HAP-1 (cell line): ENCODE data around the gene UGT1A6.
"Not testable (repeated sequence)": the region's sequence is repeated elsewhere in the genome, so short reads cannot be mapped to it uniquely, and the experiment has no call there.

Experiments used
- DNase-seq, 2 experiments: peaks; one replicate each; pipeline ENCODE4 v3.0.0-alpha.2; 2016 to 2020; ENCODE audit warnings: low spot score in 2 of 2
- H3K27me3 ChIP-seq: fragments of 250-450 bp; sonication (Bioruptor Pico); 2 replicates; pipeline ENCODE4 v1.5.1; 2020; ENCODE audit warnings: low read depth, mild to moderate bottlenecking, moderate library complexity
- H3K36me3 ChIP-seq: fragments of 250-450 bp; sonication (Bioruptor Pico); replicated peaks from 2 replicates; pipeline ENCODE4 v1.5.1; 2020; ENCODE audit warnings: mild to moderate bottlenecking
- H3K4me1 ChIP-seq: fragments of 250-450 bp; sonication (Bioruptor Pico); 2 replicates; pipeline ENCODE4 v1.5.1; 2020; ENCODE audit warnings: mild to moderate bottlenecking
- H3K4me3 ChIP-seq: fragments of 250-450 bp; sonication (Bioruptor Pico); 2 replicates; pipeline ENCODE4 v1.5.1; 2020; ENCODE audit warnings: mild to moderate bottlenecking, moderate library complexity
- H3K9me3 ChIP-seq: fragments of 250-450 bp; sonication (Bioruptor Pico); 2 replicates; pipeline ENCODE4 v1.5.1; 2020; ENCODE audit warnings: mild to moderate bottlenecking, moderate library complexity
- in situ Hi-C: fragments of 300-500 bp; cut with MboI; formaldehyde crosslinking; loops from 3 replicates; pipeline ENCODE4 v1.14.3; 2020; ENCODE audit warnings: low sequenced_read_pairs, inconsistent platforms, mixed read lengths

UGT1A6 gene

GRCh38 chr2:233712611-233713261, 20.0 kb downstream of the UGT1A6 start, which contains the start of gene UGT1A5:
Gene UGT1A5, plus strand, starts transcription at chr2:233712907. Its CDS starts 85 bp downstream, at chr2:233712992.
- no peak for DNase-seq
- in situ Hi-C loops = loop anchor here (10.0 kb wide), 1 partner anchor 228 kb away; no protein-coding TSS in a partner anchor
- H3K27me3 ChIP-seq = no peaks in the 10 kb centered on the region

GRCh38 chr2:233713262-233713615, 20.5 kb downstream of the UGT1A6 start:
- DNase-seq = no peak
- Histone ChIP-seq H3K9me3 (no peaks in the 10 kb centered on the region), H3K4me1 (peaks cover 20% of the 10 kb centered on the region), H3K36me3 (no peaks in the 10 kb centered on the region), H3K27me3 (no peaks in the 10 kb centered on the region), H3K4me3 (no peak overlapping the region)
- in situ Hi-C loops = loop anchor here (10.0 kb wide), 1 partner anchor 228 kb away; no protein-coding TSS in a partner anchor

More at GRCh38 chr2:233712611-233713261, 20.0 kb downstream of the UGT1A6 start, which contains the start of gene UGT1A5:
- Histone ChIP-seq H3K4me3 (no peak within 1 kb of the TSS), H3K4me1 (peaks cover 23% of the 10 kb centered on the region), H3K9me3 (no peaks in the 10 kb centered on the region), H3K36me3 (no peaks in the 10 kb centered on the region)

- Histone ChIP-seq H3K36me3 (no peaks in the 10 kb centered on the region), H3K27me3 (no peaks in the 10 kb centered on the region), H3K4me1 (peaks cover 17% of the 10 kb centered on the region), H3K4me3 (no peak overlapping the region), H3K9me3 (no peaks in the 10 kb centered on the region)
- no peak for DNase-seq
- in situ Hi-C loops = loop anchor here (10.0 kb wide), 1 partner anchor 229 kb away; no protein-coding TSS in a partner anchor
Measured at GRCh38 chr2:233714121-233714520, 21.4 kb downstream of the UGT1A6 start.

- H3K36me3 ChIP-seq = no peaks in the 10 kb centered on the region
- in situ Hi-C loops = loop anchor here (10.0 kb wide), 1 partner anchor 234 kb away; no protein-coding TSS in a partner anchor
- H3K9me3 ChIP-seq = no peaks in the 10 kb centered on the region; the same call in 1 of the 2 replicates
- no peaks in the 10 kb centered on the region for H3K27me3 ChIP-seq
- no peak within 1 kb of the TSS for H3K4me3 ChIP-seq
- peaks cover 4% of the 10 kb centered on the region; the same call in 1 of the 2 replicates for H3K4me1 ChIP-seq
- DNase-seq = no peak
Measured at GRCh38 chr2:233718552-233718951, 25.9 kb downstream of the UGT1A6 start, which contains the start of gene UGT1A4. Gene UGT1A4, plus strand, starts transcription at chr2:233718736. Its CDS starts 85 bp downstream, at chr2:233718821.

- Histone ChIP-seq H3K36me3 (no peaks in the 10 kb centered on the region), H3K27me3 (no peaks in the 10 kb centered on the region), H3K4me3 (no peak within 1 kb of the TSS), H3K9me3 (no peaks in the 10 kb centered on the region), H3K4me1 (no peaks in the 10 kb centered on the region)
- no peak for DNase-seq
- in situ Hi-C loops = no loop called here
Measured at GRCh38 chr2:233728723-233729301, 36.1 kb downstream of the UGT1A6 start, which contains the start of gene UGT1A3. Gene UGT1A3, plus strand, starts transcription at chr2:233729042. Its CDS starts 85 bp downstream, at chr2:233729127.

- H3K4me3 ChIP-seq, DNase-seq, H3K9me3 ChIP-seq, H3K4me1 ChIP-seq, in situ Hi-C loops, H3K27me3 ChIP-seq, H3K36me3 ChIP-seq: not testable (repeated sequence)
Measured at GRCh38 chr2:233736868-233737653, 44.4 kb downstream of the UGT1A6 start.

GRCh38 chr2:233740870-233741269, 48.2 kb downstream of the UGT1A6 start:
- Histone ChIP-seq H3K27me3 (no peaks in the 10 kb centered on the region), H3K4me3 (no peak overlapping the region), H3K4me1 (no peaks in the 10 kb centered on the region), H3K9me3 (no peaks in the 10 kb centered on the region), H3K36me3 (no peaks in the 10 kb centered on the region)
- in situ Hi-C loops = no loop called here
- no peak for DNase-seq

GRCh38 chr2:233743464-233744259, 51.0 kb downstream of the UGT1A6 start:
- Histone ChIP-seq H3K9me3 (no peaks in the 10 kb centered on the region), H3K36me3 (no peaks in the 10 kb centered on the region), H3K4me1 (no peaks in the 10 kb centered on the region), H3K27me3 (no peaks in the 10 kb centered on the region), H3K4me3 (no peak overlapping the region)
- in situ Hi-C loops = no loop called here
- DNase-seq = no peak

GRCh38 chr2:233745073-233745755, 52.5 kb downstream of the UGT1A6 start:
- H3K9me3 ChIP-seq = no peaks in the 10 kb centered on the region
- no peaks in the 10 kb centered on the region for H3K4me1 ChIP-seq
- H3K27me3 ChIP-seq = no peaks in the 10 kb centered on the region
- no peak overlapping the region for H3K4me3 ChIP-seq
- in situ Hi-C loops = no loop called here
- H3K36me3 ChIP-seq = no peaks in the 10 kb centered on the region
- no peak for DNase-seq

- in situ Hi-C loops, H3K4me3 ChIP-seq, H3K27me3 ChIP-seq, H3K36me3 ChIP-seq, DNase-seq, H3K9me3 ChIP-seq, H3K4me1 ChIP-seq: not testable (repeated sequence)
Measured at GRCh38 chr2:233745838-233746237, 53.1 kb downstream of the UGT1A6 start.

GRCh38 chr2:233746475-233747282, 54.0 kb downstream of the UGT1A6 start:
- in situ Hi-C loops = no loop called here

GRCh38 chr2:233747283-233747544, 54.5 kb downstream of the UGT1A6 start:
- Histone ChIP-seq H3K36me3 (no peaks in the 10 kb centered on the region), H3K9me3 (peaks cover 3% of the 10 kb centered on the region), H3K4me1 (no peaks in the 10 kb centered on the region), H3K27me3 (no peaks in the 10 kb centered on the region), H3K4me3 (no peak overlapping the region)
- DNase-seq = no peak
- in situ Hi-C loops = no loop called here

More at GRCh38 chr2:233746475-233747282, 54.0 kb downstream of the UGT1A6 start:
- Histone ChIP-seq H3K9me3 (peaks cover 3% of the 10 kb centered on the region), H3K4me3 (no peak overlapping the region), H3K36me3 (no peaks in the 10 kb centered on the region), H3K27me3 (no peaks in the 10 kb centered on the region), H3K4me1 (no peaks in the 10 kb centered on the region)
- DNase-seq = no peak
